Ramos (cell line): Measurements from ENCODE around the gene KASH5.
"Not testable (repeated sequence)": the region's sequence is repeated elsewhere in the genome, so short reads cannot be mapped to it uniquely, and the experiment has no call there.

ENCODE experiments used
- in situ Hi-C: fragments of 300-500 bp; cut with MboI; formaldehyde crosslinking; loops from one replicate; pipeline ENCODE4 v1.14.3; 2022; ENCODE audit warnings: low sequenced_read_pairs; ENCODE audit not compliant: unreplicated experiment

The KASH5 gene

GRCh38 chr19:49432141-49433073 lies 44.4 kb downstream of the KASH5 start:
- in situ Hi-C loops, result no loop called here

GRCh38 chr19:49433240-49433901 lies 45.3 kb downstream of the KASH5 start:
- in situ Hi-C loops, result no loop called here

GRCh38 chr19:49434907-49435583 lies 47.0 kb downstream of the KASH5 start:
- in situ Hi-C loops, result loop anchor here (5.0 kb wide), 1 partner anchor 43 kb away; no protein-coding TSS in a partner anchor

GRCh38 chr19:49435670-49436069 lies 47.6 kb downstream of the KASH5 start:
- in situ Hi-C loops, result loop anchor here (5.0 kb wide), 1 partner anchor 43 kb away; no protein-coding TSS in a partner anchor

- in situ Hi-C loops, result loop anchor here (5.0 kb wide), 1 partner anchor 44 kb away; no protein-coding TSS in a partner anchor
Observed at GRCh38 chr19:49436381-49437017, 48.5 kb downstream of the KASH5 start.

GRCh38 chr19:49437231-49437630 lies 49.2 kb downstream of the KASH5 start:
- in situ Hi-C loops, result loop anchor here (5.0 kb wide), 1 partner anchor 45 kb away; no protein-coding TSS in a partner anchor

- in situ Hi-C loops, result loop anchor here (5.0 kb wide), 1 partner anchor 46 kb away; no protein-coding TSS in a partner anchor
Observed at GRCh38 chr19:49438261-49438660, 50.2 kb downstream of the KASH5 start.

GRCh38 chr19:49439836-49440235 lies 51.8 kb downstream of the KASH5 start:
- in situ Hi-C loops, result loop anchor here (5.0 kb wide), 1 partner anchor 48 kb away; no protein-coding TSS in a partner anchor

- in situ Hi-C loops, result no loop called here
Observed at GRCh38 chr19:49440439-49441209, 52.6 kb downstream of the KASH5 start.

GRCh38 chr19:49441210-49441959 lies 53.3 kb downstream of the KASH5 start, which contains the start of gene SLC17A7:
SLC17A7 (minus strand) TSS chr19:49441527; CDS start chr19:49441379, 148 bp downstream.
- in situ Hi-C loops, result no loop called here

GRCh38 chr19:49441960-49442350 lies 53.9 kb downstream of the KASH5 start:
- in situ Hi-C loops, result no loop called here

- in situ Hi-C loops, result no loop called here
Observed at GRCh38 chr19:49442354-49442753, 54.3 kb downstream of the KASH5 start.

GRCh38 chr19:49442771-49443365 lies 54.8 kb downstream of the KASH5 start:
- in situ Hi-C loops, result no loop called here

GRCh38 chr19:49443366-49444099 lies 55.5 kb downstream of the KASH5 start:
- in situ Hi-C loops, result no loop called here

GRCh38 chr19:49444100-49444700 lies 56.2 kb downstream of the KASH5 start:
- in situ Hi-C loops, result not testable (repeated sequence)

GRCh38 chr19:49445997-49446396 lies 57.9 kb downstream of the KASH5 start:
- in situ Hi-C loops, result no loop called here
